ENCODE data around the gene ZNF30.
"Not testable (repeated sequence)": the region's sequence is repeated elsewhere in the genome, so short reads cannot be mapped to it uniquely, and the experiment has no call there.

The ZNF30 gene

GRCh38 chr19:34985249-34986022 lies 58.7 kb downstream of the ZNF30 start:
- peak; percentile 65 for DNase-seq (ENCODE audit: low spot score)

- DNase-seq (ENCODE audit: low spot score): no peak
These were observed 61.4 kb downstream of the ZNF30 start for GRCh38 chr19:34988119-34988518.

GRCh38 chr19:34989298-34989697 lies 62.6 kb downstream of the ZNF30 start:
- no peak for DNase-seq (ENCODE audit: low spot score)

GRCh38 chr19:34990578-34991192 lies 64.0 kb downstream of the ZNF30 start:
- DNase-seq (ENCODE audit: low spot score): no peak

DNA sequence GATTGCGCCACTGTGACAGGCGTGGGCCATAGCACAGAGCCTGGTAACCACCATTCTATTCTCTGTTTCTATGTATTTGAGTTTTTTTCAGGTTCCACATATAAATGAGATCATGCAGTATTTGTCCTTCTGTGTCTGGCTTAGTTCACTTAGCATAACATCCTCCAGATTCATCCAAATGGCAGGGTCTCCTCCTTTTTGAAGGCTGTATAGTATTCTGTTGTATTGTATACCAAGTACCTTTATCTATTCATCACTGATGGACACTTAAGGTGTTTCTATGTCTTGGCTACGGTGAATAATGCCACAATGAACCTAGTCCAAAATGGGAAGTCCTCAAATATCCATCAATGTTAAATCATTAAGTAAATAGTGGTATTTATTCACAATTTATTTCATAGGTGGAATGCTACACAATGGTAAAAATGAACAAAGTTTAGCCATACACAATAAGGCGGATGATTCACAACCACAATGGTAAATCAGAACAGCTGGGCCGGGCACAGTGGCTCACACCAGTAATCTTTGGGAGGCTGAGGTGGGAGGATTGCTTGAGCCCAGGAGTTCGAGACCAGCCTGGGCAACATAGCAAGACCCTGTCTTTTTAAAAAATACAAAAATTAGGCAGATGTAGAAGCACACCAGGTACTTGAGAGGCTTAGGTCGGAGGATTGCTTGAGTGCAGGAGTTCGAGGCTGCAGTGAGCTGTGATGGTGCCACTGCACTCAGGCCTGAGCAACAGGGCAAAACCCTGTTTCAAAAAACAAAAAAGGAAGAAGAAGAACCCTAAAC lies 65.0 kb downstream of the ZNF30 start:
- DNase-seq (ENCODE audit: low spot score): no peak

- not testable (repeated sequence) for DNase-seq (ENCODE audit: low spot score)
These were observed 65.9 kb downstream of the ZNF30 start for GRCh38 chr19:34992582-34992981.

DNA sequence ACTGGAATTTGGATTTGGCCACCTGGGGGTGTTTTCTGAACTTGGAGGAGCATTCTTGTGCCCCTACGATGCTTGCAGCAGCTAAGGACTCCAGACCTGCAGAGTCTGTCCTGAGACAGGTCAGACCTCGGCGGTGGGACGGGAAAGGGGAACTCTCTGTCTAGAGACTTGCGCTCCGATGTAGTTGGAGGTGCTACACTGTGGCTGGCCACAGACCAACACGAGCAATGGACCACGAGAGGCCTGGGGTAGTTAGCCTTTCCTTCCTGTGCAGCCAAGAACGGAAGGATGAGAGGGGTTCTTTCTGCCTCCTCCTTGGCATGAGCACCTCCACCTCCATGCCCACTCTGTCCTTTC lies 67.6 kb downstream of the ZNF30 start:
- DNase-seq (ENCODE audit: low spot score): no peak
